ENCODE results near the gene SMC6.

DNA sequence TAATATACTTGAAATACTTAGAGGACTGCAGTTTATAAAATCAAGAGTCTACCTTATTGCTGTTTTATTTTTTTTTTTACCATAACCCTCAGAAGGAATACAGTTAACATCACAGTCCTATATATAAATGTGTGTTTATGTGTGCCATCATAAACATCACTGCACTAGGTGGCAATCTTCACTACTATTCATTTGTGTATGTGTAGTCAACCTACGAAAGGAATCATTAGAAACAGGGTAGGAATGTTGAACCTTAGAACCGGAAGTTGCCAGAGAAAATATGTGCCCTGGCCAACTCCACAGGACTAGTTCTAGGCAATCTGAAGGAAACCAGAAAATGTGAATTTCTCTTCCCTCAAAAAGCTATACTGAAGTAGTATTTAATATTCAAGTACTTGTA is 3.7 kb upstream of the SMC6 start:
- TF ChIP-seq POLR2AphosphoS5 (IDR thresholded peaks at IDR 0.05) = no peak
- TF ChIP-seq, protein P1, sequence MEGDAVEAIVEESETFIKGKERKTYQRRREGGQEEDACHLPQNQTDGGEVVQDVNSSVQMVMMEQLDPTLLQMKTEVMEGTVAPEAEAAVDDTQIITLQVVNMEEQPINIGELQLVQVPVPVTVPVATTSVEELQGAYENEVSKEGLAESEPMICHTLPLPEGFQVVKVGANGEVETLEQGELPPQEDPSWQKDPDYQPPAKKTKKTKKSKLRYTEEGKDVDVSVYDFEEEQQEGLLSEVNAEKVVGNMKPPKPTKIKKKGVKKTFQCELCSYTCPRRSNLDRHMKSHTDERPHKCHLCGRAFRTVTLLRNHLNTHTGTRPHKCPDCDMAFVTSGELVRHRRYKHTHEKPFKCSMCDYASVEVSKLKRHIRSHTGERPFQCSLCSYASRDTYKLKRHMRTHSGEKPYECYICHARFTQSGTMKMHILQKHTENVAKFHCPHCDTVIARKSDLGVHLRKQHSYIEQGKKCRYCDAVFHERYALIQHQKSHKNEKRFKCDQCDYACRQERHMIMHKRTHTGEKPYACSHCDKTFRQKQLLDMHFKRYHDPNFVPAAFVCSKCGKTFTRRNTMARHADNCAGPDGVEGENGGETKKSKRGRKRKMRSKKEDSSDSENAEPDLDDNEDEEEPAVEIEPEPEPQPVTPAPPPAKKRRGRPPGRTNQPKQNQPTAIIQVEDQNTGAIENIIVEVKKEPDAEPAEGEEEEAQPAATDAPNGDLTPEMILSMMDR (IDR thresholded peaks at IDR 0.05) = no peak

Measured in prostate gland (tissue), 2 donors.